ENCODE measurements around the gene PBX3. TPM values are rescaled to one million over a fixed set of nuclear protein-coding genes. Genes with fewer than 3 reads are reported as not detected.
A peak's percentile ranks its signal among the peaks of the same experiment; 100 is the strongest.

The PBX3 gene
- total RNA-seq, 2 experiments from 2014 or later = 40.8 to 54.6 TPM

GRCh38 chr9:125815568-125815967, 68.4 kb downstream of the PBX3 start:
- ChIA-PET POLR2A (no interaction called here), CTCF (ENCODE audit: unreplicated experiment) (no interaction called here)
- Histone ChIP-seq H3K79me2 (ENCODE audit: insufficient read depth, low read depth, low read length) (no peaks in the 10 kb centered on the region), H3K27ac (ENCODE audit: low read depth, low read length, poor library complexity, severe bottlenecking) (no peak overlapping the region), H3K36me3 (ENCODE audit: insufficient read depth, low read length) (no peaks in the 10 kb centered on the region), H3K4me2 (ENCODE audit: low read length) (no peak overlapping the region), H3K9me2 (ENCODE audit: insufficient read depth, low read length) (no peaks in the 10 kb centered on the region), H3K9me3 (ENCODE audit: low read length) (no peaks in the 10 kb centered on the region), H4K20me1 (ENCODE audit: insufficient read depth, low read length) (no peaks in the 10 kb centered on the region), H3K4me1 (ENCODE audit: insufficient read depth, low read length, poor library complexity, severe bottlenecking) (peaks cover 9% of the 10 kb centered on the region), H2AFZ (ENCODE audit: low read length) (no peak overlapping the region), H3K4me3 (ENCODE audit: low read depth, low read length, poor library complexity, severe bottlenecking) (no peak overlapping the region)
- no TSS peak for BruUV-seq (replicated peaks)
- no peak for TF ChIP-seq CTCF (conservative IDR thresholded peaks at IDR 0.05; ENCODE audit: low read length)
- no peak for TF ChIP-seq EZH2phosphoT487 (IDR thresholded peaks at IDR 0.05; ENCODE audit: borderline replicate concordance, low read depth, low read length)
- DNase-seq (ENCODE audit: low spot score) = no peak
- intact Hi-C loops (cut with micrococcal nuclease; ENCODE audit: unreplicated experiment) = no loop called here

DNA sequence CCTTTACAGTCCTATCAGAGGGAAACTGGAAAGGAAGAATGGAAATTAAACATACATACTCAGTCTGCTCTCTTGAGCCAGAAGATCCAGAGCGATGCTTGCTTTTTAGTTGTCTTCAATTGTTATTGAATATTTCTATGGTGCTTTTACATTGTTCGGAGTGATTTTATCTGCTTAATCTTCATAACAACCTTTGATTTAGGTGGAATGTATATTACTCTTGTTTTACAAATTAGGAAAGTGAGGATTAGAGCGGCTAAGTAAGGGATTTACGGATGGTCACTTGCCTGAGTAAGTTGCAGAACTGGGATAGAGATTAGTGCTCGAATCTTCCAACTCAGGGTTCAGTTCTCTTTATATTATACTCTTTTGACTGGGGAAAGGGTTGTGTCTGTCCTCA, 69.1 kb downstream of the PBX3 start:
- Histone ChIP-seq H3K4me2 (ENCODE audit: low read length) (no peak overlapping the region), H3K9me2 (ENCODE audit: insufficient read depth, low read length) (no peaks in the 10 kb centered on the region), H4K20me1 (ENCODE audit: insufficient read depth, low read length) (no peaks in the 10 kb centered on the region), H2AFZ (ENCODE audit: low read length) (no peak overlapping the region), H3K4me3 (ENCODE audit: low read depth, low read length, poor library complexity, severe bottlenecking) (no peak overlapping the region), H3K27ac (ENCODE audit: low read depth, low read length, poor library complexity, severe bottlenecking) (no peak overlapping the region), H3K36me3 (ENCODE audit: insufficient read depth, low read length) (no peaks in the 10 kb centered on the region), H3K4me1 (ENCODE audit: insufficient read depth, low read length, poor library complexity, severe bottlenecking) (peaks cover 16% of the 10 kb centered on the region), H3K9me3 (ENCODE audit: low read length) (no peaks in the 10 kb centered on the region), H3K79me2 (ENCODE audit: insufficient read depth, low read depth, low read length) (no peaks in the 10 kb centered on the region)
- BruUV-seq (replicated peaks) = no TSS peak
- intact Hi-C loops (cut with micrococcal nuclease; ENCODE audit: unreplicated experiment) = no loop called here
- TF ChIP-seq EZH2phosphoT487 (IDR thresholded peaks at IDR 0.05; ENCODE audit: borderline replicate concordance, low read depth, low read length) = no peak
- TF ChIP-seq CTCF (conservative IDR thresholded peaks at IDR 0.05; ENCODE audit: low read length) = no peak
- ChIA-PET CTCF (ENCODE audit: unreplicated experiment) (no interaction called here), POLR2A (no interaction called here)
- DNase-seq (ENCODE audit: low spot score) = no peak

DNA sequence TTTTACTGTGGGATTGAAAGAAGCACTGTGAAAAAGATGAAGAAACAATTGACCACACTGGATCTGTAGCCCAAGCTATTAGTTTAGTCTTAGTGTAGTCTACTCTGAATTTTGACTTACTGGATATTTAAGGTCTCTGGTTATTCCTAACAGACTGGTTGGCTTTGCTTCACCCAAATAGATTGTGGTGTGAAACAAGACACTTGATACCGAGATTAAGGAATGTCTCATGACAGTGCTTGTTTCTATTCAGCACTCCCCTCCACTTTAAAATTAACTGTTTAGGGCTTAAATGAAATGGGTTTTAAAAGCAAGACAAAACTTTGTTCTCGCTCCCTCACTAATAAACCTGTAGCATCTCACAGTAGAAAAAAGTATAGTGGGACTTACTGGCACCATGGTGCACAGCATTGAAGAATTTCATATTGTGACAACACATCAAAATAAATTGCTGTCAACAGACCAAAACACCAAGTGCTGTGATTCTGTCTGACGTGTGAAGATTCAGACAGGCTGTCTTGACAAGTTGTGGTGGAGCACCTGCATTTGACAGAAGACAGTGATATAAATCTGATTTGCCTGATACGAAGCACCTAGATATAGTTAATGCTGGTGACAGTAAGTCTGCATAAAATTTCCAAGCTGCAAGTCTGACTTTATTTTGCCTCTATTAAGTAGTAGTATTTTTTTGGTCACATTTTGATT, 73.1 kb downstream of the PBX3 start:
- intact Hi-C loops (cut with micrococcal nuclease; ENCODE audit: unreplicated experiment) = loop anchor here (2.0 kb wide), 1 partner anchor 73 kb away; the partner anchor contains the start of gene PBX3
- no TSS peak for BruUV-seq (replicated peaks)
- Histone ChIP-seq H3K9me3 (ENCODE audit: low read length) (no peaks in the 10 kb centered on the region), H3K36me3 (ENCODE audit: insufficient read depth, low read length) (no peaks in the 10 kb centered on the region), H2AFZ (ENCODE audit: low read length) (peak overlapping the region; percentile 9; the same call in 1 of the 2 replicates), H3K4me2 (ENCODE audit: low read length) (peak overlapping the region; percentile 66), H4K20me1 (ENCODE audit: insufficient read depth, low read length) (no peaks in the 10 kb centered on the region), H3K9me2 (ENCODE audit: insufficient read depth, low read length) (no peaks in the 10 kb centered on the region), H3K4me3 (ENCODE audit: low read depth, low read length, poor library complexity, severe bottlenecking) (peak overlapping the region; percentile 37), H3K27ac (ENCODE audit: low read depth, low read length, poor library complexity, severe bottlenecking) (no peak overlapping the region), H3K4me1 (ENCODE audit: insufficient read depth, low read length, poor library complexity, severe bottlenecking) (peaks cover 48% of the 10 kb centered on the region), H3K79me2 (ENCODE audit: insufficient read depth, low read depth, low read length) (peaks cover 11% of the 10 kb centered on the region; the same call in 1 of the 2 replicates)
- TF ChIP-seq EZH2phosphoT487 (IDR thresholded peaks at IDR 0.05; ENCODE audit: borderline replicate concordance, low read depth, low read length) (no peak), CTCF (conservative IDR thresholded peaks at IDR 0.05; ENCODE audit: low read length) (no peak)
- ChIA-PET POLR2A (interaction anchor here (0.8 to 1.1 kb wide), 3 partner anchors 9 to 38 kb away, joined by 3 read pairs; no protein-coding TSS in a partner anchor), CTCF (ENCODE audit: unreplicated experiment) (interaction anchor here (1.1 kb wide), 1 partner anchor 10 kb away, joined by 3 read pairs; no protein-coding TSS in a partner anchor)
- DNase-seq (ENCODE audit: low spot score) = peak; percentile 30

All from OCI-LY7 (cell line).